Neuron (in vitro differentiated cells): ENCODE measurements around the gene STAG1.
A peak's percentile ranks its signal among the peaks of the same experiment; 100 is the strongest.
"Not testable (repeated sequence)": the region's sequence is repeated elsewhere in the genome, so short reads cannot be mapped to it uniquely, and the experiment has no call there.

ENCODE experiments used
- H2AFZ ChIP-seq: one replicate; pipeline ENCODE4 v1.6.1; 2013; ENCODE audit warnings: low read depth, mild to moderate bottlenecking, inconsistent platforms, low read length, moderate library complexity
- H3K27me3 ChIP-seq: one replicate; pipeline ENCODE4 v1.6.1; 2013; ENCODE audit warnings: low read length; ENCODE audit not compliant: insufficient read depth
- H3K36me3 ChIP-seq: one replicate; pipeline ENCODE4 v1.6.1; 2013; ENCODE audit warnings: low read length; ENCODE audit not compliant: insufficient read depth
- H3K4me1 ChIP-seq: one replicate; pipeline ENCODE4 v1.6.1; 2013; ENCODE audit warnings: low read length; ENCODE audit not compliant: insufficient read depth
- H3K4me3 ChIP-seq: 2 replicates; pipeline ENCODE4 v1.5.1; 2013; ENCODE audit warnings: mild to moderate bottlenecking, low read length, moderate library complexity
- H3K9me3 ChIP-seq: one replicate; pipeline ENCODE4 v1.6.1; 2013; ENCODE audit warnings: low read length

Gene STAG1

DNA sequence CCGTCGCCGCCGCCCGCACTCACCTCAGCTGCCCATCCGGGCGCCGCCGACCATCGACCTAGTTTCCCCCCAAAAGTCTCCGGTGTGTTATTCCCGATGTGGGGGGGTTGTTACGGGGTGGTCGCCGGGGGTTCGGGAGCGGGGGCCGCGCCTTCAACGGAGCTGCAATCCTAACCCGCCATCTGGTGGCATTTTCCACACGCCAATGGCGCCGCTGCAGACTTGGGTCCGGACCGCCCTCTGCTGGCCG lies at the start of gene STAG1:
Gene STAG1, minus strand, starts transcription at position 207 of the 250 bp plus-strand sequence. CDS start 121,480 bp downstream, outside the sequence.
- Histone ChIP-seq H3K9me3 (no peaks in the 10 kb centered on the region), H3K36me3 (no peaks in the 10 kb centered on the region), H3K4me1 (peaks cover 29% of the 10 kb centered on the region), H3K4me3 (peak within 1 kb of the TSS; percentile 92), H3K27me3 (no peaks in the 10 kb centered on the region), H2AFZ (peak within 1 kb of the TSS; percentile 82)

DNA sequence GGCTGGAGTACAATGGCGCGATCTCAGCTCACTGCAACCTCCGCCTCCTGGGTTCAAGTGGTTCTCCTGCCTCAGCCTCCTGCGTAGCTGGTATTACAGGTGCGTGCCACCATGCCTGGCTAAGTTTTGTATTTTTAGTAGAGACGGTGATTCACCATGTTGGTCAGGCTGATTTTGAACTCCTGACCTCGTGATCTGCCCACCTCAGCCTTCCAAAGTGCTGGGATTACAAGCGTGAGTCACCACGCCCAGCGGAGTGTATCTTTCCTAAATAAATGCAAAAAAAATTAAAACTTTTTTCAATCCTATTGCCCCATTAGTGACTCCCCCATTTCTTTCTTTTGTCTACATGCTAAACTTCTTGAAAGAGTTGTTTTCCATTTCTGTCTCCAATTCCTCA lies 49.0 kb upstream of the STAG1 start:
- peaks cover 20% of the 10 kb centered on the region for H3K4me1 ChIP-seq
- not testable (repeated sequence) for H2AFZ ChIP-seq, H3K4me3 ChIP-seq, H3K27me3 ChIP-seq, H3K9me3 ChIP-seq, H3K36me3 ChIP-seq

DNA sequence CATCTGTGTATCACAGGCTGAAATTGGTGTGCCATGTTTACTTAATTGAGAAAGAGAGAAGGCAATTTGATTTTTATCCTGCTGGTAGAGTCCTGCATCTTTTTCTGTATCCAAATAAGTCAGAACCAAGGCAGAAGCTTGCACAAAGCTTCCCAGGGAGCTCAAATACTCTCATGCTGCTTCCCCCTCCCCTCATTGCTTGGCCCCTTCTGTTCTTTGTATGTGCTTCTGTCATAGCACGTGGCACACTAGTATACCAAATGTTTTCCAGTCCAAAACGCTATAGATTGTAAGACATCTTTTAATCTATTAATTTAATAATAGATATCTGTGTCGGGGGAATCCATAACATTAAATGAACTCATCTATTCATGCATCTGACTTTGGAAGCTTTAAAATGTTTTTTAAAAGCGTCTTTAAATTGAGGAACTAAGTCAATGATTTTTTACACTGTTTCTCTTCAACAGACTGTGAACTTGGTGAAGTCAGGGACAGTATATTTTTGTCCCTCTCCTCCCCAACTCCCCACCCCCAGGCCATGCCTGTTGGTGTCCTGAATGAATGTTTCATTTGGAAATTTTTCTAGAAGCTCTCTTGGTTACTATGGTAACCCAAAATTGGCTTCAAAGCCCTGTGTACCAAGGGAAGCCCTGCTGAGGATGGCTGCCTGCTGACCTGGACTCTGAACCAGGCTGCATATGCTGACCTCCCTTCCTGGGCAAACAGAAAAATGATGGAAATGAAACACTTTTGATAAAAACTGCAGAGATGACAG lies 40.6 kb upstream of the STAG1 start:
- Histone ChIP-seq H3K27me3 (no peaks in the 10 kb centered on the region), H3K36me3 (no peaks in the 10 kb centered on the region), H2AFZ (no peak overlapping the region), H3K9me3 (no peaks in the 10 kb centered on the region), H3K4me3 (no peak overlapping the region), H3K4me1 (peaks cover 23% of the 10 kb centered on the region)

DNA sequence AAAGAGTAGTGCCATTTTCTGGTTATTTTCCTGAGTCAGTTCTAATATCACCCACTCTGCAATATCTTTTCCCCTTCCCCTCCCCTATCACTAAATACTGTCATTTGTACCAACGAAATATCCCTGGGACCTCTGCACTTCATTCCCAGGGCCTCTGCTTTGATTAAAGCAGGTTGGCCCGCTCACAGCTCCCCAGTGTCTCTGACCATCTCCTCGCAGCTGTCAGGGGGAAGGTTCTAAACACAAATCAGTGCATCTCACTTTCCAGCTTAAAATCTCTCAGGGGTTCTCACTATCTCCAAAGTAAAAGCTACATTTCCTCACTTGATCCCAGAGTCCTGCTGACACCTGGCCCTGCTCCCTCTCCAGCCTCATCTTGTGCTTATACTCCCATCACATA lies 38.6 kb upstream of the STAG1 start:
- Histone ChIP-seq H3K4me3 (no peak overlapping the region), H3K9me3 (no peaks in the 10 kb centered on the region), H2AFZ (no peak overlapping the region), H3K27me3 (no peaks in the 10 kb centered on the region), H3K36me3 (no peaks in the 10 kb centered on the region), H3K4me1 (peaks cover 38% of the 10 kb centered on the region)

DNA sequence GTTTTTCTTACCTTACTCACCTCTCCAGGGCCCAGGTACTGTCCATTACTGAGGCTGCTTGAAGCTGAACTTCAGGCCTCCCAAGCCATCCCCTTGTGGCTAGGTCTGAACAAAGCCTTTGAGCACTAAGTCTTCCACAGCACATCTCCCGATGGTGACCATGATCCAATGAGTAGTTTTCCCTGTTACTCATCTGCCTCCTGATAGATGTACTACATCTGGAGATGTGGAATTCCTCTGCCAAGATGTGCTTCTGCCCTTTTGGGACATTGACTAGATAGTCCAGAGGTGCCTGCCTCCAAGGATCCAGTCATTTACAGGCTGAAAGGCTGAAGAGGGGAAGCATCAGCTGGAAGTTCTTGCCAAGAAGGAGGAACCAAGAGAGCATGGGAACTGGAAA lies 37.8 kb upstream of the STAG1 start:
- H3K4me1 ChIP-seq = peaks cover 38% of the 10 kb centered on the region
- no peaks in the 10 kb centered on the region for H3K9me3 ChIP-seq
- no peak overlapping the region for H3K4me3 ChIP-seq
- H3K27me3 ChIP-seq = no peaks in the 10 kb centered on the region
- H2AFZ ChIP-seq = no peak overlapping the region
- H3K36me3 ChIP-seq = no peaks in the 10 kb centered on the region

DNA sequence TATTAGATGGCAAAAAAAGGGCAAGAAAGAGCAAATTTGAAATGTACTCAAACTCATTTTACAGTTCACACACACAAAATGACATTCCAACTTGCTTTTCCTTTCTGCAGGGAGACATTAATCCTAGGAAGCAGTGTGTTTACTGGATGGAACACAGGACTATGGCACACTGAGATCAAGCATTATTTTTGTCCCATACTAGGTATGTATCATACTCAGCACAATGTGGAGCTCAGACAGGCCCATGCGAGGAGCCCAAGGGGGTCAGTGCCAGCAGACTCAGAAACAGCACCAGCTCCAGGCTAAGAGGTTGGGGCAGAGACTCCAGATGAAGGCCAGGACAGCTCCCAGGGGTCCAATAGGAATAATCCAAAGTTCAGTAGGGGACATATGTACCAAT lies 36.0 kb upstream of the STAG1 start:
- Histone ChIP-seq H2AFZ (no peak overlapping the region), H3K27me3 (no peaks in the 10 kb centered on the region), H3K4me3 (no peak overlapping the region), H3K4me1 (peaks cover 30% of the 10 kb centered on the region), H3K36me3 (no peaks in the 10 kb centered on the region), H3K9me3 (no peaks in the 10 kb centered on the region)

DNA sequence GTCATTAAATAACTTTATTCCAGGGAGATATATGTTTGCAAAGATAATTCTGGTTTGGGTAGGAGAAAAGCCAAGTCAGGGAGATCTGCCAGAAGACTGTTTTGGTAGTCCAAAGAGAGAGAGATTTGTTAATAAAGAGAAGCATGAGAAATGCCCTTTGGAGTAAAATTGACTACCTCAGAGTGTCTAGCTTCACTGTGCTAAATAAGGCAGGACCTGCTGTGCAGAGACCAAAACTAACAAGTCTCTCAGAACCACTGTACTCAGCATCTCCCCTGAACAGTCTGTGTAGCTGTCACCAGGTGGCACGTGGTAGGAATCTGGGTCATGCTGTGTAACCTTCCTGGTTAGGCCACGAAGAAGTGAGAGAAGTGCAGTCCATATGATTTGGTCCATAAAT lies 35.2 kb upstream of the STAG1 start:
- Histone ChIP-seq H3K36me3 (no peaks in the 10 kb centered on the region), H2AFZ (no peak overlapping the region), H3K4me1 (peaks cover 22% of the 10 kb centered on the region), H3K4me3 (no peak overlapping the region), H3K9me3 (no peaks in the 10 kb centered on the region), H3K27me3 (no peaks in the 10 kb centered on the region)

DNA sequence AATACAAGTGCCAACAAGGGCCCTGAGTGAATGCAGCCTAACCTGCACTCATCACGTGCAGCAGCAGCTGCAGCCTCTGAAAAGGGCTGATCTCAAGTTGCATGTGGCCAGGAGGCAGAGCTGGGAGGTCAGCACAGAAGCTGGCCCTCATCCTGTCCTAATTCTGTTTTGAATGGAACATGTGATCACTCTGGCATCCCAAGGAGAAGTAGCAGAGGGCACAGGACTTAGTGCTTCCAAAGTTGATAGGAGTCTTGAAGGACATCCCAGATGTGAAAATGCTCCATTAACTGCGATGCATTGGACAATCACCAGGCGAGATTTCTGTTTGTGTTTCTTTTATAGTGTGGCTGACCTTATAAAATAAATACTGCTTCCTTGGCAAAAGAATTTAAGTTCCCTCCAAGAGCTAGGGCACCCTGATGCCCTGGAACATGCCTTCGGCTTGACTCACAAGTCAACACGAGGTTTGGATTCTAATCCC lies 31.6 kb upstream of the STAG1 start:
- no peaks in the 10 kb centered on the region for H3K36me3 ChIP-seq
- H3K27me3 ChIP-seq = no peaks in the 10 kb centered on the region
- no peak overlapping the region for H3K4me3 ChIP-seq
- peaks cover 17% of the 10 kb centered on the region for H3K4me1 ChIP-seq
- no peak overlapping the region for H2AFZ ChIP-seq
- no peaks in the 10 kb centered on the region for H3K9me3 ChIP-seq

DNA sequence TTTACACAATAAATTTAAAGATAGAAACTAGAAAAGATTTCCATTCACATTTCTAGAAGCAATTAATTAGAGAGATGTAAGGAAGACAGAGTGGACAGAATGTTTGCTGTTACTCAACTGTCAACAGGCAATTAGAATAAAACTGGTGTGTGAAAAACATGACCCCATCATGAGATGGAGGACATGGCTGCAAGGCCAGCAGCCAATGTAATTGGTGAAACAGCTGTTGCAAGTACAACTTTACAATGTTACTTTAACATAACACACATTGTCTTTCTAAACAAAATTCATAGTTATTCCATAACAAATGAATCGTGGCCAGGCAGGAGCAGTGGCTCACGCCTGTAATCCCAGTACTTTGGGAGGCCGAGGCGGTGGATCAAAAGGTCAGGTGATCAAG lies 28.6 kb upstream of the STAG1 start:
- Histone ChIP-seq H2AFZ (no peak overlapping the region), H3K27me3 (no peaks in the 10 kb centered on the region), H3K4me1 (peaks cover 2% of the 10 kb centered on the region), H3K9me3 (no peaks in the 10 kb centered on the region), H3K36me3 (no peaks in the 10 kb centered on the region), H3K4me3 (no peak overlapping the region)

DNA sequence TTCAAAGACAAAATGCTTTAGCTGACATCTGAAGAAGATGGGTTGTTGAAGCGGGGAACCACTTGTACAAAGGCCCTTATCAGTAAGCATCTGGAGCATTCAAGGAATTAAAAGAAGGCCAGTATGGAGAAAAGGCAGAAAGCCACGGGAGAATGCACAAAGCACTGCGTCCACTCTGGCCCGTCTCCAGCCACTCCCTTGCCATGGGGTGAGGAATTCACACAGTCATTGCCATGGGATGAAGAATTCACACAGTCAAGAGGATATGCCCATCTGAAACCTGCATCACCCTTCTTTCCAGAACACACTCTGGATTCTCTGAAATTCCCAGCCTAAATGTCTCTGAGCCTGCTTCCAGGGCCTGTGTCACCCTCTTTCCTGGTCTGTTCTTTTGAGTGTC lies 26.7 kb upstream of the STAG1 start:
- Histone ChIP-seq H3K9me3 (no peaks in the 10 kb centered on the region), H2AFZ (no peak overlapping the region), H3K36me3 (no peaks in the 10 kb centered on the region), H3K27me3 (no peaks in the 10 kb centered on the region), H3K4me3 (no peak overlapping the region), H3K4me1 (peaks cover 2% of the 10 kb centered on the region)

DNA sequence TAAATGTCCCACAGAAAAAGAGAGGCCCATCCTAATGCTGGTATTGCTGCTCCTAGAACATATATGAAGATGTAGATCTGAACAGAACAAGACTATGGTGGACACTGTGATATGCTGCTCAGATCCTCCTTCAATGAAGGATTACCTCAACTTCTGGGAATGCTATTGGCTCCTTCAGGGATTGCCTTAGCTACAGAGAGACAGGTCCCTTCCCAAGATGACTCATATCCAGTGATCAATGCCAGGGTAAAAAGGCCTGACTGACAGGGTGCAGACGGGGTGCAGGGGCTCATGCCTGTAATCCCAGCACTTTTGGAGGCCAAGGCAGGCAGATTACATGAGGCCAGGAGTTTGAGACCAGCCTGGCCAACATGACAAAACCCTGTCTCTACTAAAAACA lies 20.5 kb upstream of the STAG1 start:
- H3K4me1 ChIP-seq = no peaks in the 10 kb centered on the region
- H3K36me3 ChIP-seq = no peaks in the 10 kb centered on the region

DNA sequence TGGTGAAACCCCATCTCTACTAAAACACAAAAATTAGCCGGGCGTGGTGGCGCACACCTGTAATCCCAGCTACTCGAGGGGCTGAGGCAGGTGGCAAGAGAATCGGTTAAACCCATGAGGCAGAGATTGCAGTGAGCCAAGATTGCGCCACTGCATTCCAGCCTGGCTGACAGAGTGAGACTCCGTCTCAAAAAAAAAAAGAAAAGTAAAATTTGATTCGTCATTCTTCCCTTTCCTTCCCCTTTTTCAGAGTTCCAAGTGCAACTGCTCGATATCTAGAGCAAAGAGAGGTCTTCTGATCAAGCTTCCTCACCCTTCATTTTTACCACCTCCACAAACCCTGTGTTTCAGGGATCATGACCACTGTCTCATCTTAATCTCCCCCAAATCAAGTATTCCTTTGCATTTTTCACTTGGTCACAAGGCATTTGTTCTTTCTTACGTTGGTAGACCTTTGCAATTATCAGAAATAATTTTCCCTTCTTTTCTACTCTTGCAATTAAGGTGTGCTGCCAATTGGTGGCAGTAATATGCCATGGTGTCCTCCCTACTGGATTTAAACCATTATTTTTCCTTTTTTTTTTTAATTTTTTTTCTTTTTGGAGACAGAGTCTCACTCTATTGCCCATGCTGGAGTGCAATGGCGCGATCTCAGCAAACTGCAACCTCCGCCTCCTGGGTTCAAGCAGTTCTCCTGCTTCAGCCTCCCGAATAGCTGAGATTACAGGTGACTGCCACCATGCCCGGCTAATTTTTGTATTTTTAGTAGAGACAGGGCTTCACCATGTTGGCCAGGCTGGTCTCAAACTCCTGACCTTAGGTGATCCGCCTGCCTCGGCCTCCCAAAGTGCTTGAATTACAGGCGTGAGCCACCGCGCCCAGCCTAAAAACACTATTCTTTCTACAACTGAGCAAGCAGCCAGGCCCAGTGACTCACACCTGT lies 6.3 kb upstream of the STAG1 start:
- not testable (repeated sequence) for H3K4me3 ChIP-seq, H3K27me3 ChIP-seq, H3K4me1 ChIP-seq, H2AFZ ChIP-seq, H3K9me3 ChIP-seq, H3K36me3 ChIP-seq

More for the DNA sequence above, 20.5 kb upstream of the STAG1 start:
- Histone ChIP-seq H2AFZ (no peak overlapping the region), H3K4me3 (no peak overlapping the region), H3K9me3 (no peaks in the 10 kb centered on the region), H3K27me3 (no peaks in the 10 kb centered on the region)

DNA sequence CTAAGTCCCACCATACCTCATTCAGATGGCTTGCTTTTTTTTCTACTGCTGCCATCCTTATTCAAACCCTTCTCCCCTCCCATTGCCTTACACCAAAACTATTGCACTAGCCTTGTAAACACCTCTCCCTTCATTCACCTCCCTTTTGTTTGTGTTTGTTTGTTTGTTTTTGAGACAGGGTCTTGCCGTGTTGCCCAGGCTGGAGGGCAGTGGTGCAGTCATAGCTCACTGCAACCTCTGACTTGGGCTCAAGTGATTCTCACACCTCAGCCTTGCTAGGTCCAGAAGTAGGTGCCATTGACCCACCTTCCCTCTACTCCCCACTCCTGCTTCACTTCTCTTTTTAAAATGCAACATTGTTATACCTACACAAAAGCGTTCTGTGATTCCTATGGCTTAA lies 3.0 kb upstream of the STAG1 start:
- H3K36me3 ChIP-seq = no peaks in the 10 kb centered on the region
- H3K4me3 ChIP-seq = no peak overlapping the region
- H2AFZ ChIP-seq = no peak overlapping the region
- H3K4me1 ChIP-seq = peaks cover 18% of the 10 kb centered on the region
- H3K27me3 ChIP-seq = no peaks in the 10 kb centered on the region
- no peaks in the 10 kb centered on the region for H3K9me3 ChIP-seq
